HG03045 (cell line): ENCODE measurements around the gene ERBB2.
"Not testable (repeated sequence)": the region's sequence is repeated elsewhere in the genome, so short reads cannot be mapped to it uniquely, and the experiment has no call there.

Experiments used
- ATAC-seq: cut with Tn5 transposase; IDR thresholded peaks from one replicate; pipeline ENCODE4 v1.9.1; 2021; ENCODE audit warnings: mild to moderate bottlenecking, moderate library complexity; ENCODE audit not compliant: unreplicated experiment

The ERBB2 gene

GRCh38 chr17:39722104-39722503, 22.2 kb downstream of the ERBB2 start:
- no peak for ATAC-seq

GRCh38 chr17:39722965-39723848, 23.3 kb downstream of the ERBB2 start:
- no peak for ATAC-seq

- no peak for ATAC-seq
Observed at GRCh38 chr17:39724731-39725130, 24.9 kb downstream of the ERBB2 start.

GRCh38 chr17:39725923-39726322, 26.1 kb downstream of the ERBB2 start:
- not testable (repeated sequence) for ATAC-seq

GRCh38 chr17:39726617-39727016, 26.8 kb downstream of the ERBB2 start:
- ATAC-seq: no peak

GRCh38 chr17:39727556-39727955, 27.7 kb downstream of the ERBB2 start:
- no peak for ATAC-seq

GRCh38 chr17:39729280-39729851, 29.5 kb downstream of the ERBB2 start:
- no peak for ATAC-seq

GRCh38 chr17:39730095-39730921, 30.4 kb downstream of the ERBB2 start, which contains the start of gene MIEN1:
MIEN1 (minus strand) TSS chr17:39730532; CDS start chr17:39730495, 37 bp downstream.
- ATAC-seq: peak; percentile 93

- no peak for ATAC-seq
Observed at GRCh38 chr17:39732586-39732985, 32.7 kb downstream of the ERBB2 start.

GRCh38 chr17:39735882-39736281, 36.0 kb downstream of the ERBB2 start:
- ATAC-seq: no peak

- no peak for ATAC-seq
Observed at GRCh38 chr17:39736319-39737165, 36.7 kb downstream of the ERBB2 start.

- ATAC-seq: no peak
Observed at GRCh38 chr17:39737206-39737759, 37.4 kb downstream of the ERBB2 start.

- no peak for ATAC-seq
Observed at GRCh38 chr17:39737760-39738567, 38.1 kb downstream of the ERBB2 start, which contains the start of gene GRB7. GRB7 (plus strand) TSS chr17:39737938; CDS start chr17:39742302, 4,364 bp downstream.

- no peak for ATAC-seq
Observed at GRCh38 chr17:39738568-39738901, 38.7 kb downstream of the ERBB2 start.

GRCh38 chr17:39738983-39739884, 39.4 kb downstream of the ERBB2 start:
- no peak for ATAC-seq

GRCh38 chr17:39739885-39740356, 40.1 kb downstream of the ERBB2 start:
- ATAC-seq: no peak

GRCh38 chr17:39740357-39741111, 40.7 kb downstream of the ERBB2 start:
- no peak for ATAC-seq
